ENCODE data around the gene UMODL1.
"Not testable (repeated sequence)": the region's sequence is repeated elsewhere in the genome, so short reads cannot be mapped to it uniquely, and the experiment has no call there.

Gene UMODL1

DNA sequence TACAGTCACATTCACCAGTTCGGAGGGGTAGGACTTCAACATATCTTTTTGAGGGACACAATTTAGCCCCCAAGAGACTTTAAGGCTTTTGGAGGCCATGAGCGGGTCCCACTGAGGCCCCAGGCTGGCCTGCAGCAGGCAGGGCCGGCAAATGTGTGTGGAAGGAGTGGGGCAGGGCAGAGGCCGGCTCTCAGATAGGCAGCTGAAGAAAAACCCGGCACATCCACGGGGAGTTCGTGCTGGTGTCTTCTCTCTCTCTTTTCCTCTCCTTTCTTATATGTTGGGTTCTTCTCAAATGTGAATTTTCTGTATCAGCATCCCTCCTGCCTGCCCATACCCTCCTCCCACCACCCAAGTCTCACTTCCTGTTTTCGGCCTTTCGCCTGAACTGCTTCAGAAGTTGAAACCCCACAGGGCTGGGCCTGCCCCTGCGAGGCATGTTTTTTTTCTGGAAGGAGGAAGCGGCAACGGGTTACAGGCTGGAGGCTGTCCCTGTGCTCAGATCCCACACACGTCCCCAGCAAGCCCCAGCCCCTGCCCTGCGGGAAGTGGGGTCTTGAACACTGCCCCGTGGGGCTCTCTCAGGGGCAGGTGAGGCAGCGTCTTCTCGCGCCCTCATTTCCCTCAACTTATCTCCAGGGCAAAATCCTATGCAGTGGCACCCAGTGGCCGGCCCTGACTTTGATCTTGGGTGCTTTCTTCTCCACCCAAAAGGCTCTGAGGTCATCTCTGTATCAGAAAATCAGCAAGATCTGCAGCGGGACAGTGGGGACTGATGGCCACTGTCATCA is 9.7 kb upstream of the UMODL1 start:
- no peak for DNase-seq

DNA sequence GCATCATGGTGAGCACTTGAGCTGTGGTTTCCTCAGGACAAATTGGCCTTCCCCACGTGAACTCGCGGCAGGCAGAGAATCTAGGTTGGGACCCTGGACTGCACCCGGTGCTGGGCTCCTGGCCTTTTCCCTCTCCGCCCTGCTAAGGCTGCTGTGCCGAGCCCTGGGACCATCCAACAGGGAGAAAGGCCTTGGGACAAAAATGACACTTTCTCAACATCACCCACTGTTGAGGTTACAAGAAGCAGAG is 9.2 kb upstream of the UMODL1 start:
- DNase-seq, result no peak

GRCh38 chr21:42062236-42063022 is 8.7 kb upstream of the UMODL1 start:
- DNase-seq, result peak; percentile 93

DNA sequence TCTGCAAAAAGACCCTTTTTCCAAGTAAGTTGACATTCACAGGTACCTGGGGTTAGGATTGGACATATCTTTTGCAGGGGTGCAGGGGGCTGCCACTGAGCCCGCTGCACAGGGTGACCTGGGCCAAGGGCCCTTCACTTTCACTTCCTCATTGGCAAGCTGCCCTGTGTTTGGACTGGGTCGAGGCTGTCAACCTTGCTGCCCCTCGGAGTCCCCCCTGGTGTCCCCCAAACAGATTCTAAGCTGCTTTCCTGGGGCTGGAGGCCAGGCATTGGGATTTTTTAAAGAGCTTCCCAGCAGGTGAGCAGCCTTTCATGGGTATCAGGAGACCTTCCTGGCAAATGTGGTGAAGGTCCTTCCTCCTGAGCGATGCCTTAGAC is 7.9 kb upstream of the UMODL1 start:
- DNase-seq, result peak; percentile 20

- peak; percentile 53 for DNase-seq
These were observed 7.3 kb upstream of the UMODL1 start for GRCh38 chr21:42063571-42064521.

DNA sequence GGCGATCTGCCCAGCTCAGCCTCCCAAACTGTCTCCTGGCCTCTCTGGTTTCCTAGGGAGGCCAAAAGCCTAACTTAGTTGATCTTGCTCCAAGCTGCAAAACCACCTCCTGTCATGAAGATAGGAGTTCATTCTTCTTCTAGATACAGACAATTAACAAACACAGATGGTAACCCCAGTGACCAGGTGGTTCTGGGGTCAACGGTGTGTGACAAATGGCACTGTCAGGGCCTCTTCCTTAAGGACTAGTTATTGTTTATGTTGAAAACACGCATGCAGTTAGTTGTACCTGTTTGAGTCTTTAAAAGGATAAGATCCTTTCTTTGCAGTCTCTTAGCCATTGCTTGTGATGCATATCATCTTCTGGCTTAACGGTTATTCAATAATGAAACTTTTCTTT is 4.6 kb upstream of the UMODL1 start:
- DNase-seq, result no peak

DNA sequence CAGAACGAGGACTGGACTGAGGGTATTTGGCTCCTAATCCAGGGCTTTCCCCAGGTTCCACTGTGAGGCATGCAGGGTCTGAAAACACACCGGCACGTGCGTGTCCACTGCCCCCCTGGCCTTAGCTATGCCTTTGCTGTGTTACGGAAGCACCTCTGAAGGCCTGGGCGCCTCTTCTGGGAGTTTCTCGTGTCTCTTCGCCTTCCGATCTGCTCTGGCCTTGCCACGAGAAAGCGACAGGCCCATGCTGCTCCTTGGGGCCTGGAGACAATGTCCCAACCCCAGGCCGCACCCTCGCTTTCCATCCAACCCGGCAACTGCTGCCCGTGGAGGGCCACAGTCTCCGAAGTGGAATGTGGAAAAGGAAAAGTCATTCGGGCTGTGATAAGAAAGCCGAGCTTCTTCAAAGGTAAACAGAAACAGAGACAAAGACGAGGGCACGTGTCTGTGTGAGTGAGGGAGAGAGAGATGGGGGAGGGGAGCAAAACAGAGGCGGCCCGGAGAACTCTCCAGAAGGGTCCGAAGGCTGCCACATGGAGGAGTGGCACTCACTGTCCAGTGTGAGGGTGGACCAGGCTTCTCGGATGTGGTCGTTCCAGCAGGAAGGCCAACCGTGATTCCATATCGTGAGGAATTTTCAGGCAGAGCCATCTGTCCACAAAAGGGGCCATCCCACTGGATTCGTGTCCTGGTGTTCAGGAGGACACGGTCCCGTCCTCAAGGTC is 3.4 kb upstream of the UMODL1 start:
- no peak for DNase-seq

GRCh38 chr21:42068256-42068545 is 2.9 kb upstream of the UMODL1 start:
- DNase-seq, result no peak

- no peak for DNase-seq
These were observed 2.5 kb upstream of the UMODL1 start for GRCh38 chr21:42068592-42068991.

DNA sequence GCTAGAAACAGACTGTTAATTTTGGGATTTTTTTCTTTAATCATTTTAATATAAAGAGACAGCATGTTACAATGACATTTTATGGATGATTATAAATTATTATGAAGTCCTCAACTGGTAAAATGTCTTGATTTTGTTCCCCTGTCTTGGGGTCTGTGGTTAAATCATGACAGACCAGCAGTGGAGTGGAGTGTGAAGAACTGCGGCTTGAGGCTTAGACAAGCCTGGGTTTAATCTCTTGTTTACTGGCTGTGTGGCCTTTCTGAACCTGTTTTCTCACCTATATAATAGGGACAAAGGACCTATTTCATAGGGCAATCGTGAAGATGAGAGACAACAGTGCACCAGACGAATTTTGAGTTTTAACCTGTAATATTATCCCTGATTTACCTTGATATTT is 1.8 kb upstream of the UMODL1 start:
- no peak for DNase-seq

- DNase-seq, result no peak
These were observed 1.3 kb upstream of the UMODL1 start for GRCh38 chr21:42069843-42070242.

DNA sequence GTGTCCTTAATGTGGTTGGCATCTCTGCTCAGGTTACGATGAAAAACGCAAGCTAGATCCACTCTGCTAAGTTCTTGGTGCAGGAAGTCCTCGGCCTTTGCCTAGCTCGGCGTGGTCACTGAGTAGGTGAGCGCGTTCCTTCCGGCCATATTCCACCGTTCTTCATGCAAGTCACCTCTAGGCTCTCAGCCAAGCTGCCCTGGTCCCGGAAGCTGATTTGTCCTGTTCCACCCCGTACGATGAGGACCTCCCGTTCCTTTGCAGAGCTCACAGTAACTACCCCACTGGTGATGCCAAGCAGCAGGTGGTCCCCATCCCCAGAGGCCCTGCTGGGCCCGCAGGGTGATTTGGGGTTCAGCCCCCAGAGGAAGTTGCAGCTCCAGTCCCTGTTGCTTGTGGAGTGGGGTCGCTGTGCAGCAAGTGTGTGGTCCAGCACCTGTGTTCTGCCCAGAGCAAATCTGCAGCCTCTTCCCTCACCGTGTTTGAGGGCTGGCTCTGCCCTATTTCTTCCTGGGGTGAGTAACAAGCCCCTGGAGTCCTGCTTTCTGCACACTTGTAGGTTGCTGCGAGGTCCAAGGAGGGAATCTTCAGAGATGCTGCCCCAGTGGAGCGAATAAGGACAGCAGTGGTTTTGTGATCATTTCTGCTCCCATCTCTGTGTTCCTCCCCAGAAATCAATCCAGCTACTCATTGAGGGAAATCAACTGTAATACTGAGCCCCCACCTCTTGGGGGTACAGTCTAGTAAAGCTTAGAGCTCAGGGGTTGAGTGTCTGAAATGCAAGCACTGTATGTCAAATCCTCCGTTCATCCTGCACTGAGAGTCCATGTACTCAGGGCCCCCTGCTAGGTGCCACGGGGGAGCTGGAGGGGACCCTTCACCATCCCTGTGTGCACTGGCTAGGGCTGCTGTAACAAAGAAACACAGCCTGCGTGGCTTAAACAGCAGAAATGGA is 2.3 kb downstream of the UMODL1 start:
- no peak for DNase-seq

- DNase-seq, result no peak
These were observed 4.8 kb downstream of the UMODL1 start for GRCh38 chr21:42075686-42076471.

- not testable (repeated sequence) for DNase-seq
These were observed 6.6 kb downstream of the UMODL1 start for GRCh38 chr21:42077685-42078238.

DNA sequence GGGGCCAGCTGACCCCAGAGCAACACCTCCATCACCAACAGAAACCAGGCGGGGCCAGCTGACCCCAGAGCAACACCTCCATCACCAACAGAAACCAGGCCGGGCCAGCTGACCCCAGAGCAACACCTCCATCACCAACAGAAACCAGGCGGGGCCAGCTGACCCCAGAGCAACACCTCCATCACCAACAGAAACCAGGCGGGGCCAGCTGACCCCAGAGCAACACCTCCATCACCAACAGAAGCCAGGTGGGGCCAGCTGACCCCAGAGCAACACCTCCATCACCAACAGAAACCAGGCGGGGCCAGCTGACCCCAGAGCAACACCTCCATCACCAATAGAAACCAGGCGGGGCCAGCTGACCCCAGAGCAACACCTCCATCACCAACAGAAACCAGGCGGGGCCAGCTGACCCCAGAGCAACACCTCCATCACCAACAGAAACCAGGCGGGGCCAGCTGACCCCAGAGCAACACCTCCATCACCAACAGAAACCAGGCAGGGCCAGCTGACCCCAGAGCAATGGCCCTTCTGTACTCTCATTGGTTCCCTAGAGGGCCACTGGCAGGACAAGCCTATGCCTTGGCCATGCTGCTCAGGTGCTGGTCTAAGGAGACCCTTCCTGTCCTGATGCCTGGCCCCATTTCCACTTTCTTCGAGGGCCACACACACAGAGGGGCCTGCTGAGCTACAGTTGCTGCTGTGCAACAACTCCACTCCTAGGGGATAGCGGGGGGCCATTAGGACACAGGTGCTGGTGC is 7.3 kb downstream of the UMODL1 start:
- DNase-seq, result not testable (repeated sequence)

DNA sequence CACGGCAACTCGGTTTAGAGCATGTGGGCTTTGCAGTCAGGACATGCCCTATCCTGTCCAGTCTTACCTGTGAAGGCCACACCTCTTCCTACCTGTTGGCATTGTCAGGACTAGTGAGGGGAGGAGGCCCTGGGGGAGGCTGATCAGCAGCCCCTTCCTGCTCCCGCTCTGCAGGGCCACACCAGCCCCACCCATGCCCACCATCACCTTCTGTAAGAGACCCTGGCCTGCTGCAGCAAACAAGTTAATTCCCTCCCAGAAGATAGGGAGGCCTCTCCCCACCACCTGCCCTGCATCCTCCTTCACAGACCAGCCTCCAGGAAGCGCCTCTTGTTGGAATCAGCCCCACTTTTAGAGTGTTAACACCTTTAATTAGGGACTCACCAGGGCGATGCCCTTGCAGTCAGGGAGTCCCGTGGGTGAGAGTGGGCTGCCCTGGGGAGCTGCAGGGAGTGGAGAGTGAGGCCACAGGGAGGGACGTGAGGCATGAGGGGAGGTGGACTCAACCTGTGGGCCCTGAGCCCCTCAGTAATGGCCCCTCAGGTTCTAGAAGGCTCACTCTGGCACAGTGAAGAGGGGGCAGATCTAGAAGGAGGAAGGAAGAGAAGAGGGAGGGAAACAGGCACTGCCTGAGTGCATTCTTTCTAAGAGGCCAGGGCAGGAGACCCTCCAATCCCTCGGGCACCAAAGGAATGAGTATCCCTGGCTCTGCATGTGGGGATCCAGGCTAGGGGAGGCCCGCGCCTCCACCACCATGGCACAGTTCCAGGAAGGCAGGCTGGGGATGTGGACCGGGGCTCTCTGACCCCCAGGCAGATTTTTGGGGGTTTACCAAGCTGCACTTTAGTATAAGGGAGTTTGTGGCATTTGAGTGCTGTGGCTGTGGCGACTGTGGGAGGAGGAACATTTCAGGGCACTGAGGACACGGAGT is 8.2 kb downstream of the UMODL1 start:
- DNase-seq, result no peak

GRCh38 chr21:42079939-42080787 is 9.0 kb downstream of the UMODL1 start:
- DNase-seq, result no peak

DNA sequence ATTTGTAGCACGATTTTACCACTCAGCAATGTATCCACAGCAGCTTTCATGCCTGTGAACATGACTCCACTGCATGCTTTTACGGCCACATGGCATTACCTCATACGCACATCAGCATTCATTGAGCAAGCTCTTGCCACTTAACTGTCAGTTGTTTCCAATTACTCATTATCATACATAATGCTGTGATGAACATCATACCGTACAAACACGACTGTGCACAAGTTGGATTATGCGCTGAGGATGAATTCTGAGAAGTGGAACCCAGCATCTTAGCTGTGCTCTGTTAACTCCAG is 9.6 kb downstream of the UMODL1 start:
- DNase-seq, result no peak
